ENCODE results near the gene F9. TPM values are rescaled to one million over a fixed set of nuclear protein-coding genes. Genes with fewer than 3 reads are reported as not detected.

F9 gene
- total and polyA plus RNA-seq, 10 of the 15 experiments (the other 5 are each of a cell fraction or from before 2014, with no cell fraction given) = 0.18 TPM; not detected in 9

GRCh38 chrX:139554376-139554775 is 23.8 kb downstream of the F9 start:
- Histone ChIP-seq H3K27ac (ENCODE audit: control insufficient read depth, insufficient read depth) (peak overlapping the region; percentile 28; the same call in 1 of the 2 replicates), H3K4me1 (ENCODE audit: control insufficient read depth, insufficient read depth, low read length) (peaks cover 6% of the 10 kb centered on the region), H3K4me3 (no peak overlapping the region), H3K4me2 (ENCODE audit: control insufficient read depth, insufficient read depth) (peak overlapping the region; percentile 49; the same call in 1 of the 2 replicates), H3K9me3 (replicated peaks; ENCODE audit: control insufficient read depth, insufficient read depth, low read length) (no peaks in the 10 kb centered on the region), H4K20me1 (ENCODE audit: control insufficient read depth, insufficient read depth) (no peaks in the 10 kb centered on the region), H2AFZ (ENCODE audit: control insufficient read depth, low read depth, low read length) (no peak overlapping the region; the same call in 1 of the 2 replicates), H3K36me3 (ENCODE audit: control insufficient read depth in 2 of 2, insufficient read depth in 2 of 2, low read length in 1 of 2) (no peaks in the 10 kb centered on the region), H3K27me3 (replicated peaks in 1 of 2; ENCODE audit: control insufficient read depth in 2 of 2, insufficient read depth in 2 of 2, low read length in 1 of 2) (no peaks in the 10 kb centered on the region; a peak in 1 of 4 replicates), H3K79me2 (ENCODE audit: control insufficient read depth, insufficient read depth, low read length) (no peaks in the 10 kb centered on the region), H3K9ac (ENCODE audit: control insufficient read depth, insufficient read depth, low read length) (no peak overlapping the region)
- DNase-seq (ENCODE audit: low read depth, low spot score) (no peak), ATAC-seq (peak; percentile 53), FAIRE-seq (no peak)
- in situ Hi-C loops (cut with MboI) (loop anchor here (10.0 kb wide), 3 partner anchors 380 to 780 kb away; partner anchors contain the start of gene ATP11C), intact Hi-C loops (cut with micrococcal nuclease; ENCODE audit: unreplicated experiment) (loop anchor here (5.0 to 10.0 kb wide), 2 partner anchors 378 to 410 kb away; partner anchors contain the start of genes ATP11C and CXorf66)
- no TSS peak for BruUV-seq (replicated peaks)
- ChIA-PET POLR2A (no interaction called here), CTCF (no interaction called here), RAD21 (ENCODE audit: unreplicated experiment) (no interaction called here), SMC1A (ENCODE audit: uncharacterized antibody, unreplicated experiment) (interaction anchor here (1.5 to 1.9 kb wide), 2 partner anchors 9 to 777 kb away, joined by 4 to 6 read pairs; no protein-coding TSS in a partner anchor)
- TF ChIP-seq IRF5 (IDR thresholded peaks at IDR 0.05; ENCODE audit: borderline replicate concordance) = no peak
- no peak for TF ChIP-seq MYB (IDR thresholded peaks at IDR 0.05; ENCODE audit: borderline replicate concordance, low read depth, low read length)
- TF ChIP-seq POLR2AphosphoS2 (IDR thresholded peaks at IDR 0.05; ENCODE audit: low read depth, low read length) = no peak
- no peak for TF ChIP-seq ZNF384 (IDR thresholded peaks at IDR 0.05; ENCODE audit: borderline replicate concordance, low read depth, low read length)
- TF ChIP-seq CEBPZ (IDR thresholded peaks at IDR 0.05; ENCODE audit: low read depth, low read length) = no peak
- TF ChIP-seq SPI1 (IDR thresholded peaks at IDR 0.05; ENCODE audit: borderline replicate concordance, insufficient read depth, low read depth, low read length) = no peak
- no peak for TF ChIP-seq HDGF (IDR thresholded peaks at IDR 0.05)
- TF ChIP-seq, protein P1, sequence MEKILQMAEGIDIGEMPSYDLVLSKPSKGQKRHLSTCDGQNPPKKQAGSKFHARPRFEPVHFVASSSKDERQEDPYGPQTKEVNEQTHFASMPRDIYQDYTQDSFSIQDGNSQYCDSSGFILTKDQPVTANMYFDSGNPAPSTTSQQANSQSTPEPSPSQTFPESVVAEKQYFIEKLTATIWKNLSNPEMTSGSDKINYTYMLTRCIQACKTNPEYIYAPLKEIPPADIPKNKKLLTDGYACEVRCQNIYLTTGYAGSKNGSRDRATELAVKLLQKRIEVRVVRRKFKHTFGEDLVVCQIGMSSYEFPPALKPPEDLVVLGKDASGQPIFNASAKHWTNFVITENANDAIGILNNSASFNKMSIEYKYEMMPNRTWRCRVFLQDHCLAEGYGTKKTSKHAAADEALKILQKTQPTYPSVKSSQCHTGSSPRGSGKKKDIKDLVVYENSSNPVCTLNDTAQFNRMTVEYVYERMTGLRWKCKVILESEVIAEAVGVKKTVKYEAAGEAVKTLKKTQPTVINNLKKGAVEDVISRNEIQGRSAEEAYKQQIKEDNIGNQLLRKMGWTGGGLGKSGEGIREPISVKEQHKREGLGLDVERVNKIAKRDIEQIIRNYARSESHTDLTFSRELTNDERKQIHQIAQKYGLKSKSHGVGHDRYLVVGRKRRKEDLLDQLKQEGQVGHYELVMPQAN (conservative IDR thresholded peaks at IDR 0.05) = no peak
- TF ChIP-seq BACH1 (IDR thresholded peaks at IDR 0.05; ENCODE audit: borderline replicate concordance) = no peak
- no peak for TF ChIP-seq MTA3 (IDR thresholded peaks at IDR 0.05; ENCODE audit: borderline replicate concordance, low read length)
- TF ChIP-seq CBX5 (IDR thresholded peaks at IDR 0.05; ENCODE audit: low read depth) = no peak
- no peak for TF ChIP-seq HDAC2 (IDR thresholded peaks at IDR 0.05)
- no peak for TF ChIP-seq PAX8 (IDR thresholded peaks at IDR 0.05)
- TF ChIP-seq SP1 (IDR thresholded peaks at IDR 0.05; ENCODE audit: low read depth, low read length) = no peak
- TF ChIP-seq KAT2A (conservative IDR thresholded peaks at IDR 0.05; ENCODE audit: control insufficient read depth, low read depth, low read length) = no peak
- TF ChIP-seq ZNF274 (IDR thresholded peaks at IDR 0.05; ENCODE audit: insufficient read depth, insufficient read length) = no peak
- TF ChIP-seq EGR1 (IDR thresholded peaks at IDR 0.05; ENCODE audit: borderline replicate concordance in 1 of 2, low read depth in 2 of 2, low read length in 2 of 2) = no peak
- no peak for TF ChIP-seq SIN3A (IDR thresholded peaks at IDR 0.05; ENCODE audit: low read depth, low read length)
